CD4-positive, alpha-beta T cell (primary cell): ENCODE data around the gene PCED1B. TPM values are rescaled to one million over a fixed set of nuclear protein-coding genes. Genes with fewer than 3 reads are reported as not detected.
"Not testable (repeated sequence)": the region's sequence is repeated elsewhere in the genome, so short reads cannot be mapped to it uniquely, and the experiment has no call there.

Experiments
- ATAC-seq: fragments of 200-7000 bp; cut with Tn5 transposase; one replicate; pipeline ENCODE4 v1.10.0; 2022; ENCODE audit warnings: mild to moderate bottlenecking; ENCODE audit not compliant: poor library complexity
- CTCF ChIA-PET: fragments of 350-600 bp; sonication (Branson Sonifier 250); formaldehyde crosslinking; loops from one replicate; lab custom pipeline; 2021; ENCODE audit warnings: antibody characterized with exemption, inconsistent platforms; lab: Charles Lee
- POLR2A ChIA-PET: fragments of 350-600 bp; sonication (Branson Sonifier 250); formaldehyde crosslinking; loops from one replicate; lab custom pipeline; 2021; ENCODE audit warnings: antibody characterized with exemption, inconsistent platforms; lab: Charles Lee
- DNase-seq, 14 experiments: peaks; one replicate each; pipeline ENCODE4 v3.0.0-alpha.2; 2013 to 2020; ENCODE audit warnings: mixed read lengths in 2 of 14
- H3K27ac ChIP-seq, 2 donors: one replicate each; pipeline versions ENCODE4 v1.5.1 to v1.7.0; 2013; ENCODE audit warnings: low read length in 2 of 2, low read depth in 1 of 2, mild to moderate bottlenecking in 1 of 2
- H3K27me3 ChIP-seq, 2 experiments: 1 replicate in 1 of 2; 2 replicates in 1 of 2; pipeline versions ENCODE4 v1.6.1 to v1.7.0; 2013; ENCODE audit warnings: low read length in 2 of 2, control low read depth in 1 of 2, mild to moderate bottlenecking in 1 of 2, moderate library complexity in 1 of 2; ENCODE audit not compliant: insufficient read depth in 2 of 2, control insufficient read depth in 1 of 2
- H3K36me3 ChIP-seq: one replicate; pipeline ENCODE4 v1.6.1; 2013; ENCODE audit warnings: low read length, control low read depth; ENCODE audit not compliant: insufficient read depth
- H3K4me1 ChIP-seq: one replicate; pipeline ENCODE4 v1.6.1; 2013; ENCODE audit warnings: low read length, control low read depth; ENCODE audit not compliant: insufficient read depth
- H3K4me3 ChIP-seq: one replicate; pipeline ENCODE4 v1.5.1; 2013; ENCODE audit warnings: mild to moderate bottlenecking, low read length, moderate library complexity
- H3K9me3 ChIP-seq, 2 experiments: 1 replicate in 1 of 2; 2 replicates in 1 of 2; pipeline versions ENCODE4 v1.6.1 to v1.7.0; 2013; ENCODE audit warnings: low read length in 2 of 2, mild to moderate bottlenecking in 2 of 2, control low read depth in 1 of 2, moderate library complexity in 1 of 2; ENCODE audit not compliant: control insufficient read depth in 1 of 2, insufficient read depth in 1 of 2
- H3K27ac Mint-ChIP-seq: one replicate; pipeline ENCODE4 v1.8.0; 2020; ENCODE audit warnings: mixed read lengths
- H3K27me3 Mint-ChIP-seq: one replicate; pipeline ENCODE4 v1.8.0; 2021; ENCODE audit warnings: mixed read lengths
- H3K36me3 Mint-ChIP-seq: one replicate; pipeline ENCODE4 v1.8.0; 2021; ENCODE audit warnings: low read depth, mixed read lengths
- H3K4me1 Mint-ChIP-seq: one replicate; pipeline ENCODE4 v1.8.0; 2021; ENCODE audit warnings: low read depth, mixed read lengths
- H3K4me3 Mint-ChIP-seq: one replicate; pipeline ENCODE4 v1.8.0; 2020; ENCODE audit warnings: mild to moderate bottlenecking, mixed read lengths
- H3K9me3 Mint-ChIP-seq: one replicate; pipeline ENCODE4 v1.8.0; 2020; ENCODE audit warnings: mixed read lengths
- intact Hi-C, 2 experiments: fragments of 100-400 bp; cut with DNase I in 1 of 2; cut with micrococcal nuclease in 1 of 2; formaldehyde crosslinking; loops; one replicate each; pipeline versions ENCODE4 v1.15.1 to v1.9.0; 2023 to 2025; cut with DNase I, micrococcal nuclease
- total RNA-seq, 174 experiments: library from RNA in 2 of 174; stranded (reverse) in 2 of 174; gene quantifications; one replicate each; pipeline ENCODE4 v1.2.3 and lab custom pipeline; 2021 to 2026
- TF ChIP-seq, protein P1 (sequence below): fragments of 200-600 bp; IDR thresholded peaks from one replicate; pipeline ENCODE4 v1.8.0; 2022; ENCODE audit warnings: antibody characterized with exemption, mild to moderate bottlenecking

Gene PCED1B
- total RNA-seq, 2 experiments from 2014 or later: 18.7 to 20.0 TPM

DNA sequence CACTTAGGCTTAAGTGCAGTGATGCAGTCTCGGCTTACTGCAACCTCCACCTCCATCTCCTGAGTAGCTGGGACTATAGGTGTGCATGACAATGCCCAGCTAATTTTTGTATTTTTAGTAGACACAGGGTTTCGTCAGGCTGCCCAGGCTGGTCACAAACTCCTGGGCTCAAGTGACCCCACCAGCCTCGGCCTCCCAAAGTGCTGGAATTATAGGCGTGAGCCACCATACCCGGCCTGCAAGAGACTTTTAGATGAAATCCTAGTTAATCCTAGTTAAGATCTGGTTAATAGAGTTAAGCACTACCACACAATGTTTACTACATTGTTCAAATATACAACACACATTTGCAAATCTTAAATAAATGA, 196.8 kb downstream of the PCED1B start:
- H3K4me3 ChIP-seq: no peak overlapping the region
- ATAC-seq (no peak), DNase-seq (no peak)
- TF ChIP-seq, protein P1, sequence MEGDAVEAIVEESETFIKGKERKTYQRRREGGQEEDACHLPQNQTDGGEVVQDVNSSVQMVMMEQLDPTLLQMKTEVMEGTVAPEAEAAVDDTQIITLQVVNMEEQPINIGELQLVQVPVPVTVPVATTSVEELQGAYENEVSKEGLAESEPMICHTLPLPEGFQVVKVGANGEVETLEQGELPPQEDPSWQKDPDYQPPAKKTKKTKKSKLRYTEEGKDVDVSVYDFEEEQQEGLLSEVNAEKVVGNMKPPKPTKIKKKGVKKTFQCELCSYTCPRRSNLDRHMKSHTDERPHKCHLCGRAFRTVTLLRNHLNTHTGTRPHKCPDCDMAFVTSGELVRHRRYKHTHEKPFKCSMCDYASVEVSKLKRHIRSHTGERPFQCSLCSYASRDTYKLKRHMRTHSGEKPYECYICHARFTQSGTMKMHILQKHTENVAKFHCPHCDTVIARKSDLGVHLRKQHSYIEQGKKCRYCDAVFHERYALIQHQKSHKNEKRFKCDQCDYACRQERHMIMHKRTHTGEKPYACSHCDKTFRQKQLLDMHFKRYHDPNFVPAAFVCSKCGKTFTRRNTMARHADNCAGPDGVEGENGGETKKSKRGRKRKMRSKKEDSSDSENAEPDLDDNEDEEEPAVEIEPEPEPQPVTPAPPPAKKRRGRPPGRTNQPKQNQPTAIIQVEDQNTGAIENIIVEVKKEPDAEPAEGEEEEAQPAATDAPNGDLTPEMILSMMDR: no peak
- H3K4me1 ChIP-seq: peaks cover 41% of the 10 kb centered on the region
- H3K27me3 Mint-ChIP-seq: no peaks in the 10 kb centered on the region
- intact Hi-C loops: loop anchor here in 1 of 2 experiments (2.0 kb wide), 3 partner anchors 31 to 85 kb away; no protein-coding TSS in a partner anchor
- CTCF ChIA-PET: interaction anchor here (0.7 to 1.7 kb wide), 3 partner anchors 26 to 83 kb away, joined by 3 to 7 read pairs (median 3); no protein-coding TSS in a partner anchor
- H3K4me3 Mint-ChIP-seq: peak overlapping the region; percentile 61
- POLR2A ChIA-PET: interaction anchor here (0.6 to 3.6 kb wide), 34 partner anchors 8 to 1007 kb away, joined by 3 to 70 read pairs (median 5); partner anchors contain the start of genes AMIGO2, PCED1B and SLC38A1
- no peaks in the 10 kb centered on the region for H3K36me3 Mint-ChIP-seq
- H3K9me3 Mint-ChIP-seq: peaks cover 2% of the 10 kb centered on the region
- no peaks in the 10 kb centered on the region for H3K27me3 ChIP-seq
- no peaks in the 10 kb centered on the region for H3K9me3 ChIP-seq
- no peaks in the 10 kb centered on the region for H3K36me3 ChIP-seq
- peak overlapping the region; percentile 72 to 81 for H3K27ac ChIP-seq
- peaks cover 84% of the 10 kb centered on the region for H3K4me1 Mint-ChIP-seq
- H3K27ac Mint-ChIP-seq: peak overlapping the region; percentile 90

DNA sequence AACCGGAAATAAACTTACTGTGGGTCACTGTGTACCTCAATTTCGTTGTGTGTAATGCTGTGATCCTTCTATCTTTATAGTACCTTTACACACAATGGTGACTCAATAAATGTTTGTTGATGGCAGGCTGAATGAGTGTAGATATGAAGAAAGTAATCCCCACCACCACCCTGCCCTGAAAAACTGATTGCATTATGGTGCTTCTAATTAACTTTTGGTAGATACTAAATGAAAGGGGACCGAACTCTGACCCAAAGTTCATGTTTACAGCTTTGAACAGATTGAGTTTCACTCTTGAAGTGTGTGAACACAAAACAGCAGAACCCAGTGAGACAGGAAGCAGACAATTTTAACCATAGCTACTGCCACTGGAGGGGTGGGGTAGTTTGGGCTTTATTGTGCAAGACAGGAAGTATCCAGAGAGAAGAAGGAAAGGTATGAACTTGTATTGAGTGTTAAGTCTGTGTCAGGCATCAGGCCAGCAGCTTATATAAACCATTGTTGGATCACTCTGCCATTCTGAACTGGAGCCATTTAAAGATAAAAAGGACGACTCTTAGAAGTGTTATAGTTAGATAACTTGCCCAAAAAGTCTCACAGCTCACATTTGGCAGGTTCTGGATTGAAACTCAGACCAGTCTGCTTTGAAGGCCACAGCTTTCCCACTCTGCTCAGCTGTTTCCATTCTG, 197.3 kb downstream of the PCED1B start:
- H3K9me3 Mint-ChIP-seq: peaks cover 2% of the 10 kb centered on the region
- H3K9me3 ChIP-seq: no peaks in the 10 kb centered on the region
- DNase-seq (peak; percentile 26 to 94 (median 50)), ATAC-seq (peak; percentile 96)
- H3K4me1 ChIP-seq: peaks cover 40% of the 10 kb centered on the region
- peak overlapping the region; percentile 72 to 81 for H3K27ac ChIP-seq
- POLR2A ChIA-PET: interaction anchor here (0.6 to 3.6 kb wide), 33 partner anchors 9 to 1008 kb away, joined by 3 to 70 read pairs (median 5); partner anchors contain the start of genes AMIGO2, PCED1B and SLC38A1
- H3K36me3 ChIP-seq: no peaks in the 10 kb centered on the region
- TF ChIP-seq, protein P1: no peak
- CTCF ChIA-PET: interaction anchor here (1.1 to 1.7 kb wide), 2 partner anchors 31 to 83 kb away, joined by 3 to 7 read pairs; no protein-coding TSS in a partner anchor
- intact Hi-C loops: loop anchor here in 1 of 2 experiments (2.0 kb wide), 3 partner anchors 30 to 84 kb away; no protein-coding TSS in a partner anchor
- peak overlapping the region; percentile 90 for H3K27ac Mint-ChIP-seq
- no peaks in the 10 kb centered on the region for H3K27me3 ChIP-seq
- peaks cover 83% of the 10 kb centered on the region for H3K4me1 Mint-ChIP-seq
- H3K4me3 ChIP-seq: no peak overlapping the region
- H3K4me3 Mint-ChIP-seq: peak overlapping the region; percentile 61
- H3K36me3 Mint-ChIP-seq: no peaks in the 10 kb centered on the region
- no peaks in the 10 kb centered on the region for H3K27me3 Mint-ChIP-seq

DNA sequence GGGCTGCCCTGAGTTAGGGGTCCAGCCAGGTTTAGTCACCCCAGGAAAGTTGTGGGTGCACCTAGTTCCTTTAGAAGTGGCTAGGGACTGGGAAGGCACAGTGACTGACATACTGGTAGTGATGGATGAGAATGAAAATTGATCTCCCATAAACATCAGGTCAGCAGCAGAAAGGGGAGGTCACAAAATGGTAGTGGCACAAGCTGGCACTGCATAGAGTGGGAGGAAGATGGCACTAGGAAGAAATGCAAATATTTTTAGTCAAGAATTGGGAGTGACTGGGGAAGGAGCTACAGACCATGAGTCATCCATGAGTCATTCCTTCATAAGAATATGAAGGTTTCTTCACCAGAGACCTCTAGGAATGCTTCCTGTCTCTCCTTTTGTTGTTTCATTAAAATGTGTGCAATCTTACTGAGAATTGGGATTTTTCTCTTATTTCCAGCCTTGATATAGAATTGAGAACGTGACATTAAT, 198.6 kb downstream of the PCED1B start:
- peaks cover 5% of the 10 kb centered on the region for H3K9me3 Mint-ChIP-seq
- H3K27ac Mint-ChIP-seq: peak overlapping the region; percentile 90
- ATAC-seq (no peak), DNase-seq (peak in 3 of 14 experiments; percentile 19 to 63 (median 52))
- H3K36me3 ChIP-seq: no peaks in the 10 kb centered on the region
- no peaks in the 10 kb centered on the region for H3K27me3 Mint-ChIP-seq
- CTCF ChIA-PET: no interaction called here
- H3K36me3 Mint-ChIP-seq: peaks cover 7% of the 10 kb centered on the region
- peak overlapping the region; percentile 42 for H3K4me3 Mint-ChIP-seq
- H3K9me3 ChIP-seq: no peaks in the 10 kb centered on the region
- peak overlapping the region; percentile 72 to 81 for H3K27ac ChIP-seq
- peaks cover 83% of the 10 kb centered on the region for H3K4me1 Mint-ChIP-seq
- POLR2A ChIA-PET: interaction anchor here (1.2 to 3.6 kb wide), 6 partner anchors 11 to 83 kb away, joined by 3 to 70 read pairs (median 9); no protein-coding TSS in a partner anchor
- intact Hi-C loops: loop anchor here in 1 of 2 experiments (2.0 kb wide), 3 partner anchors 29 to 83 kb away; no protein-coding TSS in a partner anchor
- H3K4me1 ChIP-seq: peaks cover 38% of the 10 kb centered on the region
- TF ChIP-seq, protein P1: no peak
- H3K4me3 ChIP-seq: no peak overlapping the region
- H3K27me3 ChIP-seq: no peaks in the 10 kb centered on the region

DNA sequence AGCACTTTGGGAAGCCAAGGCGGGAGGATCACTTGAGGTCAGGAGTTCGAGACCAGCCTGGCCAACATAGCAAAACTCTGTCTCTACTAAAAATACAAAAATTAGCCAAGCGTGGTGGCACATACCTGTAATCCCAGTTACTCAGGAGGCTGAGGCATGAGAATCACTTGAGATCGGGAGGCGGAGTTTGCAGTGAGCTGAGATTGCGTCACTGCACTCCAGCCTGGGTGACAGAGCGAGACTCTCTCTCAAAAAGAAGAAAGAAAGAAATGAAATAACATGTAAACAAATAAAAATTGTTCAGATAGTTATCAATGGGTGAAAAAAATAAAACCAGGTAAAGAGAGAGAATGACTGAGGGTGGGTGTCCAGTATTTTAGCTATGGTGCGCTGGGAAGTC, 200.3 kb downstream of the PCED1B start:
- POLR2A ChIA-PET, intact Hi-C loops, H3K4me3 ChIP-seq, H3K36me3 ChIP-seq, H3K27me3 ChIP-seq, H3K9me3 ChIP-seq, ATAC-seq, DNase-seq, H3K4me3 Mint-ChIP-seq, CTCF ChIA-PET, H3K27ac Mint-ChIP-seq, H3K27me3 Mint-ChIP-seq, H3K27ac ChIP-seq, H3K36me3 Mint-ChIP-seq, H3K9me3 Mint-ChIP-seq: not testable (repeated sequence)
- H3K4me1 ChIP-seq: peaks cover 36% of the 10 kb centered on the region
- H3K4me1 Mint-ChIP-seq: peaks cover 69% of the 10 kb centered on the region
